Measurements from ENCODE around the gene MED10. TPM values are rescaled to one million over a fixed set of nuclear protein-coding genes. Genes with fewer than 3 reads are reported as not detected.

Gene MED10
- total and polyA plus RNA-seq, 2 of the 4 experiments (the other 2 are of a cell fraction) = 9.1 to 60.0 TPM

- Histone ChIP-seq H3K27ac (ENCODE audit: insufficient read depth, low read length) (no peak overlapping the region), H3K4ac (ENCODE audit: low read depth, low read length) (no peak overlapping the region), H2BK15ac (ENCODE audit: low read depth, low read length) (no peak overlapping the region), H3K27me3 (ENCODE audit: control insufficient read depth, insufficient read depth, low read length) (no peaks in the 10 kb centered on the region), H3K79me1 (ENCODE audit: low read depth in 1 of 2, low read length in 2 of 2) (no peaks in the 10 kb centered on the region), H3K9me3 (ENCODE audit: control insufficient read depth, insufficient read depth, low read length) (peaks cover 3% of the 10 kb centered on the region; the same call in 1 of the 2 replicates), H2BK120ac (ENCODE audit: low read depth, low read length) (no peak overlapping the region), H3K56ac (ENCODE audit: extremely low read depth, insufficient read depth, low read length) (no peak overlapping the region), H3K4me2 (ENCODE audit: low read depth, low read length) (no peak overlapping the region), H3K36me3 (ENCODE audit: control insufficient read depth, insufficient read depth, low read length) (no peaks in the 10 kb centered on the region), H4K20me1 (ENCODE audit: insufficient read depth, low read length) (no peaks in the 10 kb centered on the region), H3K18ac (ENCODE audit: low read depth, low read length) (no peak overlapping the region), H3K14ac (replicated peaks; ENCODE audit: low read depth, low read length) (no peak overlapping the region), H2BK5ac (ENCODE audit: low read depth, low read length, poor library complexity, severe bottlenecking) (no peak overlapping the region), H4K5ac (ENCODE audit: low read depth, low read length) (no peak overlapping the region), H2AK9ac (replicated peaks; ENCODE audit: low read depth, low read length, poor library complexity) (no peak overlapping the region), H2AK5ac (ENCODE audit: low read depth, low read length) (no peak overlapping the region), H3K9ac (ENCODE audit: low read depth, low read length) (no peak overlapping the region), H4K8ac (ENCODE audit: low read depth in 2 of 2, low read length in 2 of 2) (no peak overlapping the region), H2AFZ (replicated peaks; ENCODE audit: low read length, poor library complexity) (no peak overlapping the region), H3K4me1 (ENCODE audit: control insufficient read depth, insufficient read depth, low read length) (no peaks in the 10 kb centered on the region), H2BK20ac (ENCODE audit: low read depth, low read length) (no peak overlapping the region), H3K9me1 (ENCODE audit: insufficient read depth, low read length) (no peaks in the 10 kb centered on the region), H3K23ac (ENCODE audit: low read depth, low read length) (no peak overlapping the region), H3K4me3 (ENCODE audit: insufficient read depth, low read depth, low read length) (no peak overlapping the region), H4K91ac (ENCODE audit: insufficient read depth, low read depth, low read length) (no peak overlapping the region)
- TF ChIP-seq POLR2A (IDR thresholded peaks at IDR 0.05; ENCODE audit: low read depth, low read length) (no peak), SMC3 (IDR thresholded peaks at IDR 0.05; ENCODE audit: low read depth, low read length) (no peak)
- TF ChIP-seq, protein P1, sequence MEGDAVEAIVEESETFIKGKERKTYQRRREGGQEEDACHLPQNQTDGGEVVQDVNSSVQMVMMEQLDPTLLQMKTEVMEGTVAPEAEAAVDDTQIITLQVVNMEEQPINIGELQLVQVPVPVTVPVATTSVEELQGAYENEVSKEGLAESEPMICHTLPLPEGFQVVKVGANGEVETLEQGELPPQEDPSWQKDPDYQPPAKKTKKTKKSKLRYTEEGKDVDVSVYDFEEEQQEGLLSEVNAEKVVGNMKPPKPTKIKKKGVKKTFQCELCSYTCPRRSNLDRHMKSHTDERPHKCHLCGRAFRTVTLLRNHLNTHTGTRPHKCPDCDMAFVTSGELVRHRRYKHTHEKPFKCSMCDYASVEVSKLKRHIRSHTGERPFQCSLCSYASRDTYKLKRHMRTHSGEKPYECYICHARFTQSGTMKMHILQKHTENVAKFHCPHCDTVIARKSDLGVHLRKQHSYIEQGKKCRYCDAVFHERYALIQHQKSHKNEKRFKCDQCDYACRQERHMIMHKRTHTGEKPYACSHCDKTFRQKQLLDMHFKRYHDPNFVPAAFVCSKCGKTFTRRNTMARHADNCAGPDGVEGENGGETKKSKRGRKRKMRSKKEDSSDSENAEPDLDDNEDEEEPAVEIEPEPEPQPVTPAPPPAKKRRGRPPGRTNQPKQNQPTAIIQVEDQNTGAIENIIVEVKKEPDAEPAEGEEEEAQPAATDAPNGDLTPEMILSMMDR (conservative IDR thresholded peaks at IDR 0.05; ENCODE audit: low read depth, low read length) = no peak
- in situ Hi-C loops (cut with MboI; ENCODE audit: low sequenced_read_pairs) = no loop called here
- ChIA-PET POLR2A (ENCODE audit: unreplicated experiment) (no interaction called here), CTCF (no interaction called here)
- DNase-seq (no peak), ATAC-seq (ENCODE audit: low read depth) (no peak)
- dilution Hi-C loops (cut with HindIII; ENCODE audit: low sequenced_read_pairs, unreplicated experiment) = no loop called here
- BruUV-seq (replicated peaks) = no TSS peak
- intact Hi-C loops (cut with micrococcal nuclease) = no loop called here
- 72% methylated on average over 5 of the region's 19 CpGs; no CpG with 5 or more reads in 1 of the 2 experiments for WGBS, 2 experiments (ENCODE audit: extremely low coverage in 2 of 2, insufficient read length in 1 of 2)
Measured at GRCh38 chr5:6349387-6349786, 29.0 kb downstream of the MED10 start.

Data from IMR-90 (cell line).